Neutrophil (primary cell): Measurements from ENCODE around the gene KRTAP27-1.

Experiments
- H3K27ac ChIP-seq: fragments of 200-600 bp; sonication (generic); 2 replicates; pipeline ENCODE4 v1.5.1; 2016; ENCODE audit warnings: mild to moderate bottlenecking, moderate library complexity
- H3K27me3 ChIP-seq: fragments of 200-600 bp; sonication (generic); 2 replicates; pipeline ENCODE4 v1.6.0; 2016; ENCODE audit warnings: mild to moderate bottlenecking
- H3K36me3 ChIP-seq: fragments of 200-600 bp; sonication (generic); 2 replicates; pipeline ENCODE4 v1.5.1; 2017
- H3K4me1 ChIP-seq, 2 experiments: fragments of 200-600 bp in 1 of 2; sonication (generic) in 1 of 2; 1 replicate in 1 of 2; 2 replicates in 1 of 2; pipeline versions ENCODE4 v1.5.1 to v1.6.1; 2013 to 2016; ENCODE audit warnings: low read depth in 1 of 2, low read length in 1 of 2, mild to moderate bottlenecking in 1 of 2, moderate library complexity in 1 of 2; ENCODE audit not compliant: control insufficient read depth in 1 of 2, insufficient read depth in 1 of 2
- H3K4me3 ChIP-seq, 2 experiments: fragments of 200-600 bp in 1 of 2; sonication (generic) in 1 of 2; 1 replicate in 1 of 2; 2 replicates in 1 of 2; pipeline ENCODE4 v1.5.1; 2013 to 2016; ENCODE audit warnings: low read depth in 1 of 2, low read length in 1 of 2, mild to moderate bottlenecking in 1 of 2, moderate library complexity in 1 of 2
- H3K9me3 ChIP-seq: fragments of 200-600 bp; sonication (generic); 2 replicates; pipeline ENCODE4 v1.5.1; 2016
- TF ChIP-seq, protein P1 (sequence below): fragments of 200-600 bp; sonication (generic); IDR thresholded peaks from 2 replicates; pipeline ENCODE4 v1.5.1; 2016; ENCODE audit warnings: antibody characterized with exemption

Gene KRTAP27-1

DNA sequence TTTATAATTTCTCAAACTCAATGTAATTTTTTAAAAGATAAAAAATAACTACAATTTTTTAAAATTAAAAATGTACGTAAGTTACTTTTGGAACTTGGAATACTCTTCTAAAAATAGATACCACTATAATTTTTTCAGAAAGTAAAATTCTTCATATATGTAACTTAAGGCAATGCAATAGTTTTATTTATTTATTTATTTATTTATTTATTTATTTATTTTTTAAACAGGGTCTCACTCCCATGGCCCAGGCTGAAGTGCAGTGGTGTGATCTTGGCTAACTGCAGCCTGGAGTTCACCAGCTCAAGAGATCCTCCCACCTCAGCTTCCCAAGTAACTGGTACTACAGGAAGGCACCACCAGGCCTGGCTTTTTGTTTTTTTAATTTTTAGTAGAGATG is 14.0 kb upstream of the KRTAP27-1 start:
- Histone ChIP-seq H3K9me3 (no peaks in the 10 kb centered on the region), H3K4me3 (no peak overlapping the region)

DNA sequence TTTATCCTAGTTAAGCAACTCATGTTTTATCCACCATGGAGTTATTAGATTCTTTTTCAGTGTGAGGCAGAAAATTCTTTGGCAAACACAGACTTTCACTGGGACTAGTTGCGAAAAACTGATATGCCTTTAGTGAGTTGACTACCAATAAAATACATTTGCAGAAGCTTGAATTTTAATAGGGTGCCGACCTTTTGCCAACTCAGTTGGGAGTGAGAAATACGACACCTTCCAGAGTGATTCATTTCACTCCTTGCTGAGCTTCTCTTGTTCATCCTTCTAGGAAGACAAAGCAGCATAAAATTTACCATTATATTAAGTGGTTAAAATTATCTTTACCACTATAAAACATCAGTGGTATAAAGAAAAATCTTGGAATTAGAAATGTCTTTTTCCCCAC is 12.1 kb upstream of the KRTAP27-1 start:
- TF ChIP-seq, protein P1, sequence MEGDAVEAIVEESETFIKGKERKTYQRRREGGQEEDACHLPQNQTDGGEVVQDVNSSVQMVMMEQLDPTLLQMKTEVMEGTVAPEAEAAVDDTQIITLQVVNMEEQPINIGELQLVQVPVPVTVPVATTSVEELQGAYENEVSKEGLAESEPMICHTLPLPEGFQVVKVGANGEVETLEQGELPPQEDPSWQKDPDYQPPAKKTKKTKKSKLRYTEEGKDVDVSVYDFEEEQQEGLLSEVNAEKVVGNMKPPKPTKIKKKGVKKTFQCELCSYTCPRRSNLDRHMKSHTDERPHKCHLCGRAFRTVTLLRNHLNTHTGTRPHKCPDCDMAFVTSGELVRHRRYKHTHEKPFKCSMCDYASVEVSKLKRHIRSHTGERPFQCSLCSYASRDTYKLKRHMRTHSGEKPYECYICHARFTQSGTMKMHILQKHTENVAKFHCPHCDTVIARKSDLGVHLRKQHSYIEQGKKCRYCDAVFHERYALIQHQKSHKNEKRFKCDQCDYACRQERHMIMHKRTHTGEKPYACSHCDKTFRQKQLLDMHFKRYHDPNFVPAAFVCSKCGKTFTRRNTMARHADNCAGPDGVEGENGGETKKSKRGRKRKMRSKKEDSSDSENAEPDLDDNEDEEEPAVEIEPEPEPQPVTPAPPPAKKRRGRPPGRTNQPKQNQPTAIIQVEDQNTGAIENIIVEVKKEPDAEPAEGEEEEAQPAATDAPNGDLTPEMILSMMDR, result no peak
- H3K36me3 ChIP-seq, result no peaks in the 10 kb centered on the region
- no peaks in the 10 kb centered on the region for H3K4me1 ChIP-seq
- H3K27me3 ChIP-seq, result no peaks in the 10 kb centered on the region
- no peak overlapping the region for H3K4me3 ChIP-seq
- H3K9me3 ChIP-seq, result no peaks in the 10 kb centered on the region
- no peak overlapping the region for H3K27ac ChIP-seq

More for the DNA sequence above, 14.0 kb upstream of the KRTAP27-1 start:
- no peaks in the 10 kb centered on the region for H3K27me3 ChIP-seq
- no peaks in the 10 kb centered on the region for H3K4me1 ChIP-seq
- no peak overlapping the region for H3K27ac ChIP-seq
- no peaks in the 10 kb centered on the region for H3K36me3 ChIP-seq
- TF ChIP-seq, protein P1, result no peak

DNA sequence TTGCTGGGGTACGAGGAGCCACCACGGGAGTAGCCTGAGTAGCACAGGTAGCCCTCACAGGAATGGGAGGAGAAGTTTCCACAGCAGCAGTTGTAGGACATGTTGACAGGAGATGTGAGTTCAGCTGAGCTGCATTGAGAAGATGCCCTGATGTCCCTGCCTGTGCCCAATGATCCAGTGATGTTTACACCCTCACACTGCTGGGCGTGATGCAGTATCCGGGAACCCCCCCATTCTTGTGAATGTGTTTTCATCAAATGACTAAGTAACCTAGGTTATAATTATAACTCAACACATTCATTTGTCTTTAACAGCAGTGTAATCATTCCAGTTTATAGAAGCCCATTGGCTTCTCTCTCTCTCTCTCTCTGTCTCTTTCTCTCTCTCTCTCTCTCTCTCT is 11.0 kb upstream of the KRTAP27-1 start, which contains the start of gene KRTAP23-1:
KRTAP23-1 (minus strand) TSS at position 101 of the 400 bp plus-strand sequence; CDS start at position 101, 0 bp downstream.
- Histone ChIP-seq H3K27me3 (no peaks in the 10 kb centered on the region), H3K4me1 (no peaks in the 10 kb centered on the region), H3K36me3 (no peaks in the 10 kb centered on the region), H3K9me3 (no peaks in the 10 kb centered on the region), H3K4me3 (no peak within 1 kb of the TSS), H3K27ac (no peak within 1 kb of the TSS)
- TF ChIP-seq, protein P1, result no peak

DNA sequence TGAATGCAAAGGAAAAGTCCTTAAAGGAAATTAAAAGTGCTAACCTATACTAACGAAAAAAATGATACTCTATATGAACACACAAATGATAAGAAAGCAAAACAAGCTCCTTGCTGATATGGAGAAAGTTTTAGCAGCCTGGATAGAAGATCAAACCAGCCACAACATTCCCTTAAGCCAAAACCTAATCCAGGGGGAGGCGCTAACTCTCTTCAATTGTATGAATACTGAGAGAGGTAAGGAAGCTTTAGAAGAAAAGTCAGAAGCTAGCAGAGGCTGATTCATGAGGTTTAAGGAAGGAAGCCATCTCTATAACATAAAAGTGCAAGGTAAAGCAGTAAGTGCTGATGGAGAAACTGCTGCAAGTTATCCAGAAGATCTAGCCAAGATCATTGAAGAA is 7.5 kb upstream of the KRTAP27-1 start:
- Histone ChIP-seq H3K36me3 (no peaks in the 10 kb centered on the region), H3K27ac (no peak overlapping the region), H3K27me3 (no peaks in the 10 kb centered on the region), H3K4me1 (no peaks in the 10 kb centered on the region), H3K4me3 (no peak overlapping the region), H3K9me3 (no peaks in the 10 kb centered on the region)
- TF ChIP-seq, protein P1, result no peak

DNA sequence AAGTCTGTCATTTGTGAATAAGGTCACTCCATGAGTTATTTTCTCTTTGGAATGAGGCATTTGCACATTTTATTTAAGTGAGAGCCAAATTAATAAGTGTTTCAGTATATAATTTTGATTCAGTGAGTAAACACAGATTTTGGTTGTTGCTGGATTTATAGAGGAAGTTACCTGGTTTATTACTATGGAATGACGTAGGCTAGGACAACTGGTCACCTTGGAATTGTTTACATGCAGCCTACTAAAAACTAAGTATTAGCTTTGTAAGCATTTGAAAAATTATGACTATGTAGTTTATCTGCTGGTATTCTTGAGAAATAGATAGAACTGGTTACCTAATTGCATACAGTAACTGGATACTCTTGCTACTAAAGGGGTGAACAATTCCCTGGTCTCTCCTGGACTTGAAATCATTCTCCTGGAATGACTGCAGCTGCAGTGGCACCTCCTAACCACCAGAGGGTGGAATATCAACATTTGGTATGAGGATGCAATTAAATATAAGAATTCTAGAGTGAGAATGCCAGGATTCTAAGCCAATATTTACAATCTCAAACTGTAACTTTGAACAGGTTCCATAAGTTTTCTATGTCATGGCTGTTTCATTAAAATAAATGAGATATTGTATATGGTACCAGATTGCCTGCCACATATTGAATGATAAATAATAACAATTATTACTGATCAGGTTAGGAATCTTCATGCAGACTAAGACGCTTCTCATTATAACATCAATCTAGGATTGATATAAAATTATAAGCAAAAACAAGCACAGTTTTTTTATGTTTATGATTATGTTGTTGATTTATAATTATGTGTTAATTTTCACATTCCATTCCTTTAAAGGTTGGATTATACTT is 3.5 kb upstream of the KRTAP27-1 start:
- Histone ChIP-seq H3K27ac (no peak overlapping the region), H3K9me3 (no peaks in the 10 kb centered on the region), H3K4me3 (no peak overlapping the region), H3K27me3 (no peaks in the 10 kb centered on the region), H3K36me3 (no peaks in the 10 kb centered on the region), H3K4me1 (no peaks in the 10 kb centered on the region)
- TF ChIP-seq, protein P1, result no peak
